Neural cell (in vitro differentiated cells): Measurements from ENCODE around the gene KCNQ5. TPM values are rescaled to one million over a fixed set of nuclear protein-coding genes. Genes with fewer than 3 reads are reported as not detected.

ENCODE experiments used
- H2AFZ ChIP-seq: fragments of 200-600, 300-800 bp; sonication (generic), shearing (Covaris generic); 2 replicates; pipeline ENCODE4 v1.6.0; 2014; ENCODE audit warnings: low read depth, mild to moderate bottlenecking, antibody characterized with exemption, low read length, moderate library complexity
- H3F3A ChIP-seq: fragments of 200-600 bp; shearing (Covaris generic); 2 replicates; pipeline ENCODE4 v1.6.1; 2016; ENCODE audit warnings: mild to moderate bottlenecking, moderate library complexity, mixed read lengths, antibody characterized with exemption, low read length; ENCODE audit not compliant: insufficient read depth, poor library complexity, severe bottlenecking
- H3K27ac ChIP-seq: fragments of 200-600, 300-800 bp; sonication (generic), shearing (Covaris generic); 2 replicates; pipeline ENCODE4 v1.5.1; 2014; ENCODE audit warnings: mild to moderate bottlenecking, low read length, moderate library complexity
- H3K27me3 ChIP-seq: fragments of 300-800, 200-600 bp; sonication (generic), shearing (Covaris generic); 2 replicates; pipeline ENCODE4 v1.6.0; 2014; ENCODE audit warnings: mild to moderate bottlenecking, low read depth, low read length, moderate library complexity; ENCODE audit not compliant: insufficient read depth
- H3K36me3 ChIP-seq: fragments of 300-800, 200-600 bp; sonication (generic), shearing (Covaris generic); 2 replicates; pipeline ENCODE4 v1.5.1; 2014; ENCODE audit warnings: mild to moderate bottlenecking, antibody characterized with exemption, low read length, moderate library complexity; ENCODE audit not compliant: insufficient read depth
- H3K4me2 ChIP-seq: fragments of 300-800, 200-600 bp; sonication (generic), shearing (Covaris generic); 2 replicates; pipeline ENCODE4 v1.6.0; 2014; ENCODE audit warnings: mild to moderate bottlenecking, low read length
- H3K4me3 ChIP-seq: fragments of 300-800, 200-600 bp; sonication (generic), shearing (Covaris generic); 2 replicates; pipeline ENCODE4 v1.5.1; 2014; ENCODE audit warnings: mild to moderate bottlenecking, low read length, moderate library complexity
- H3K79me2 ChIP-seq: fragments of 200-600 bp; shearing (Covaris generic); replicated peaks from 2 replicates; pipeline ENCODE4 v1.6.0; 2014; ENCODE audit warnings: mild to moderate bottlenecking, low read length, moderate library complexity; ENCODE audit not compliant: insufficient read depth
- H3K9ac ChIP-seq: fragments of 300-800, 200-600 bp; sonication (generic), shearing (Covaris generic); 2 replicates; pipeline ENCODE4 v1.6.1; 2016; ENCODE audit warnings: mild to moderate bottlenecking, low read length, mixed read lengths
- H3K9me2 ChIP-seq: fragments of 200-600 bp; shearing (Covaris generic); 2 replicates; pipeline ENCODE4 v1.6.1; 2016; ENCODE audit warnings: mild to moderate bottlenecking, low read length, mixed read lengths; ENCODE audit not compliant: insufficient read depth
- H3K9me3 ChIP-seq: fragments of 200-600, 300-800 bp; sonication (generic), shearing (Covaris generic); 2 replicates; pipeline ENCODE4 v1.6.1; 2016; ENCODE audit warnings: mild to moderate bottlenecking, mixed run types, low read length, moderate library complexity, mixed read lengths
- H4K20me1 ChIP-seq: fragments of 200-600 bp; shearing (Covaris generic); 2 replicates; pipeline ENCODE4 v1.6.1; 2016; ENCODE audit warnings: mild to moderate bottlenecking, mixed run types; ENCODE audit not compliant: insufficient read depth
- CTCF ChIP-seq: fragments of 450-650 bp; IDR thresholded peaks from 2 replicates; pipeline ENCODE4 v1.5.1; 2014; ENCODE audit warnings: antibody characterized with exemption, mild to moderate bottlenecking, moderate library complexity; ENCODE audit not compliant: poor library complexity, severe bottlenecking
- EP300 ChIP-seq: fragments of 450-650 bp; conservative IDR thresholded peaks from 2 replicates; pipeline ENCODE4 v1.6.1; 2014; ENCODE audit warnings: antibody characterized with exemption, mild to moderate bottlenecking, moderate library complexity; ENCODE audit not compliant: poor library complexity, severe bottlenecking
- EZH2 ChIP-seq: fragments of 200-600, 300-800 bp; shearing (Covaris generic), sonication (generic); IDR thresholded peaks from 2 replicates; pipeline ENCODE4 v1.6.1; 2014; ENCODE audit warnings: antibody characterized with exemption, low read length, borderline replicate concordance, mild to moderate bottlenecking; ENCODE audit not compliant: insufficient read depth, poor library complexity, severe bottlenecking
- MXI1 ChIP-seq: fragments of 450-650 bp; conservative IDR thresholded peaks from 2 replicates; pipeline ENCODE4 v1.6.1; 2014; ENCODE audit warnings: antibody characterized with exemption, mild to moderate bottlenecking; ENCODE audit not compliant: poor library complexity, severe bottlenecking
- POLR2AphosphoS5 ChIP-seq: IDR thresholded peaks from 2 replicates; pipeline ENCODE4 v1.6.1; 2012
- RAD21 ChIP-seq: fragments of 450-650 bp; conservative IDR thresholded peaks from 2 replicates; pipeline ENCODE4 v1.6.1; 2014; ENCODE audit warnings: antibody characterized with exemption, mild to moderate bottlenecking, moderate library complexity
- REST ChIP-seq: IDR thresholded peaks from 2 replicates; pipeline ENCODE4 v1.6.1; 2012; ENCODE audit warnings: borderline replicate concordance
- SMC3 ChIP-seq: fragments of 450-650 bp; conservative IDR thresholded peaks from 2 replicates; pipeline ENCODE4 v1.6.1; 2014; ENCODE audit warnings: antibody characterized with exemption, mild to moderate bottlenecking, moderate library complexity; ENCODE audit not compliant: poor library complexity
- TAF1 ChIP-seq: IDR thresholded peaks from 2 replicates; pipeline ENCODE4 v1.6.1; 2012; ENCODE audit warnings: low read depth
- polyA plus RNA-seq: library from polyadenylated mRNA; depleted of rRNA; stranded (reverse); fragments of >200 nt; gene quantifications from 2 replicates; pipeline ENCODE4 v1.2.3, GENCODE V29; 2014

KCNQ5 gene
- polyA plus RNA-seq, 1 donor from 2014 or later, result 0.30 TPM

- Histone ChIP-seq H3K4me3 (no peak overlapping the region), H3K79me2 (no peaks in the 10 kb centered on the region), H3K9me2 (no peaks in the 10 kb centered on the region), H3K9ac (no peak overlapping the region), H4K20me1 (no peaks in the 10 kb centered on the region), H3K36me3 (no peaks in the 10 kb centered on the region), H3K4me2 (no peak overlapping the region), H3F3A (no peaks in the 10 kb centered on the region), H3K27ac (no peak overlapping the region), H3K27me3 (no peaks in the 10 kb centered on the region), H2AFZ (no peak overlapping the region), H3K9me3 (no peaks in the 10 kb centered on the region)
- TF ChIP-seq POLR2AphosphoS5, result no peak
- TF ChIP-seq REST, result no peak
Measured at GRCh38 chr6:73079978-73080377, 458.1 kb downstream of the KCNQ5 start.

GRCh38 chr6:73081955-73082354 lies 460.1 kb downstream of the KCNQ5 start:
- no peak overlapping the region for H3K4me2 ChIP-seq
- no peak overlapping the region for H3K4me3 ChIP-seq
- no peaks in the 10 kb centered on the region for H4K20me1 ChIP-seq
- H3K27ac ChIP-seq, result no peak overlapping the region
- H3K9me3 ChIP-seq, result no peaks in the 10 kb centered on the region
- no peaks in the 10 kb centered on the region for H3F3A ChIP-seq
- no peak for TF ChIP-seq REST
- no peak for TF ChIP-seq CTCF
- TF ChIP-seq MXI1, result no peak
- no peak for TF ChIP-seq RAD21
- no peak for TF ChIP-seq TAF1
- no peak for TF ChIP-seq EZH2
- TF ChIP-seq SMC3, result no peak
- TF ChIP-seq POLR2AphosphoS5, result no peak
- TF ChIP-seq EP300, result no peak
- no peak overlapping the region for H2AFZ ChIP-seq
- H3K9me2 ChIP-seq, result no peaks in the 10 kb centered on the region
- H3K27me3 ChIP-seq, result no peaks in the 10 kb centered on the region
- H3K36me3 ChIP-seq, result no peaks in the 10 kb centered on the region
- no peaks in the 10 kb centered on the region for H3K79me2 ChIP-seq
- no peak overlapping the region for H3K9ac ChIP-seq
